SU-DHL-6 (cell line): ENCODE data around the gene HEATR3.

ENCODE experiments used
- H2AFZ ChIP-seq: fragments of 200-600 bp; sonication (generic); 2 replicates; pipeline ENCODE4 v1.6.1; 2014; ENCODE audit warnings: low read depth, mild to moderate bottlenecking, moderate library complexity, mixed read lengths, antibody characterized with exemption, low read length; ENCODE audit not compliant: severe bottlenecking
- H3F3A ChIP-seq: fragments of 200-600 bp; shearing (Covaris generic); 2 replicates; pipeline ENCODE4 v1.6.0; 2016; ENCODE audit warnings: antibody characterized with exemption, mild to moderate bottlenecking; ENCODE audit not compliant: insufficient read depth
- H3K27ac ChIP-seq: fragments of 200-600 bp; sonication (generic); 2 replicates; pipeline ENCODE4 v1.5.1; 2016; ENCODE audit warnings: low read depth, mild to moderate bottlenecking, low read length, moderate library complexity, mixed read lengths
- H3K27me3 ChIP-seq: fragments of 200-600 bp; sonication (generic), shearing (Covaris generic); 2 replicates; pipeline ENCODE4 v1.6.0; 2014; ENCODE audit warnings: mild to moderate bottlenecking, low read length
- H3K36me3 ChIP-seq: fragments of 200-600 bp; sonication (generic); 2 replicates; pipeline ENCODE4 v1.6.1; 2014; ENCODE audit warnings: mild to moderate bottlenecking, low read length, mixed read lengths
- H3K4me2 ChIP-seq: fragments of 300-600, 200-600 bp; shearing (Covaris generic), sonication (generic); 2 replicates; pipeline ENCODE4 v1.6.0; 2014; ENCODE audit warnings: low read length, low read depth, mild to moderate bottlenecking; ENCODE audit not compliant: poor library complexity, severe bottlenecking
- H3K4me3 ChIP-seq: fragments of 200-600 bp; sonication (generic); 2 replicates; pipeline ENCODE4 v1.5.1; 2014; ENCODE audit warnings: antibody characterized with exemption, low read length, mild to moderate bottlenecking, mixed read lengths; ENCODE audit not compliant: insufficient read depth, poor library complexity, severe bottlenecking
- H3K79me2 ChIP-seq: fragments of 200-600 bp; sonication (generic); 2 replicates; pipeline ENCODE4 v1.6.1; 2014; ENCODE audit warnings: mild to moderate bottlenecking, low read length, moderate library complexity; ENCODE audit not compliant: insufficient read depth
- H3K9ac ChIP-seq: fragments of 200-600 bp; sonication (generic); 2 replicates; pipeline ENCODE4 v1.7.0; 2014; ENCODE audit warnings: mild to moderate bottlenecking, low read length
- H3K9me2 ChIP-seq: fragments of 200-600 bp; sonication (generic); replicated peaks from 2 replicates; pipeline ENCODE4 v1.6.1; 2014; ENCODE audit warnings: low read length; ENCODE audit not compliant: insufficient read depth
- H3K9me3 ChIP-seq: fragments of 200-600 bp; sonication (generic); 2 replicates; pipeline ENCODE4 v1.6.1; 2014; ENCODE audit warnings: low read length, mixed read lengths; ENCODE audit not compliant: insufficient read depth
- H4K20me1 ChIP-seq: fragments of 200-600 bp; sonication (generic); 2 replicates; pipeline ENCODE4 v1.6.1; 2014; ENCODE audit warnings: low read depth, mild to moderate bottlenecking, antibody characterized with exemption, low read length, moderate library complexity, mixed read lengths
- EZH2phosphoT487 ChIP-seq: fragments of 200-600 bp; sonication (generic), shearing (Covaris generic); conservative IDR thresholded peaks from 2 replicates; pipeline ENCODE4 v1.6.1; 2018; ENCODE audit warnings: mild to moderate bottlenecking, antibody characterized with exemption, low read length, moderate library complexity, mixed read lengths
- TF ChIP-seq, protein P1 (sequence below): fragments of 200-600 bp; sonication (generic); IDR thresholded peaks from one replicate; pipeline ENCODE4 v1.5.1; 2017; ENCODE audit warnings: antibody characterized with exemption, mild to moderate bottlenecking, low read length, moderate library complexity; ENCODE audit not compliant: insufficient read depth, poor library complexity, severe bottlenecking

HEATR3 gene

DNA sequence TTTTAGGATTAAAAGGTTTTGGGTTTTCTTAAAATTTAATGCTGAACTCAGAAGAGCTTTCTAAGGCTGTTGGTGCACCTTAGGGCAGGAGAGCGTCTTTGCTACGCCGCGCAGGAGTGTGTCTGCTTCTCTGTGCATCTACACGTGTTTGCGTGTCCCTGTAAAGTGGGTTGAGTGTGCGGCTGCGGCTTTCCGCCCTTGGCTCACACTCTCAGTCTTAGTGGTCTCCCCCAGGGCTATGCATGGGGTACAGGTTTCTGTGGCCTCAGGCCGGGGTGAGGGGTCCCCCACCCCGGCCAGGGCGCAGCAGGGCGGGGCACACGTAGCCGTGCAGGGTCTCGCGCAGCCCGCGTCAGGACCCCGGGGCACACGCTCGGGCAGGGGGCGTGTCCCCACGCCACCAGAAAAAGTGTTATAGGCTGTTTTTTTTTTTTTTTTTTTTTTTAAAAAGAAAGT lies 86.6 kb downstream of the HEATR3 start:
- H3K27me3 ChIP-seq = no peaks in the 10 kb centered on the region
- H3F3A ChIP-seq = peaks cover 20% of the 10 kb centered on the region; the same call in 1 of the 2 replicates
- H4K20me1 ChIP-seq = peaks cover 6% of the 10 kb centered on the region; the same call in 1 of the 2 replicates
- H3K27ac ChIP-seq = peak overlapping the region; percentile 80
- H3K9me3 ChIP-seq = no peaks in the 10 kb centered on the region
- H3K79me2 ChIP-seq = peaks cover 33% of the 10 kb centered on the region
- H3K9ac ChIP-seq = peak overlapping the region; percentile 69
- no peaks in the 10 kb centered on the region; the same call in 1 of the 2 replicates for H3K36me3 ChIP-seq
- H2AFZ ChIP-seq = peak overlapping the region; percentile 95
- TF ChIP-seq, protein P1, sequence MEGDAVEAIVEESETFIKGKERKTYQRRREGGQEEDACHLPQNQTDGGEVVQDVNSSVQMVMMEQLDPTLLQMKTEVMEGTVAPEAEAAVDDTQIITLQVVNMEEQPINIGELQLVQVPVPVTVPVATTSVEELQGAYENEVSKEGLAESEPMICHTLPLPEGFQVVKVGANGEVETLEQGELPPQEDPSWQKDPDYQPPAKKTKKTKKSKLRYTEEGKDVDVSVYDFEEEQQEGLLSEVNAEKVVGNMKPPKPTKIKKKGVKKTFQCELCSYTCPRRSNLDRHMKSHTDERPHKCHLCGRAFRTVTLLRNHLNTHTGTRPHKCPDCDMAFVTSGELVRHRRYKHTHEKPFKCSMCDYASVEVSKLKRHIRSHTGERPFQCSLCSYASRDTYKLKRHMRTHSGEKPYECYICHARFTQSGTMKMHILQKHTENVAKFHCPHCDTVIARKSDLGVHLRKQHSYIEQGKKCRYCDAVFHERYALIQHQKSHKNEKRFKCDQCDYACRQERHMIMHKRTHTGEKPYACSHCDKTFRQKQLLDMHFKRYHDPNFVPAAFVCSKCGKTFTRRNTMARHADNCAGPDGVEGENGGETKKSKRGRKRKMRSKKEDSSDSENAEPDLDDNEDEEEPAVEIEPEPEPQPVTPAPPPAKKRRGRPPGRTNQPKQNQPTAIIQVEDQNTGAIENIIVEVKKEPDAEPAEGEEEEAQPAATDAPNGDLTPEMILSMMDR = no peak
- TF ChIP-seq EZH2phosphoT487 = no peak
- no peaks in the 10 kb centered on the region for H3K9me2 ChIP-seq
- peak overlapping the region; percentile 77 for H3K4me2 ChIP-seq
- H3K4me3 ChIP-seq = peak overlapping the region; percentile 89

DNA sequence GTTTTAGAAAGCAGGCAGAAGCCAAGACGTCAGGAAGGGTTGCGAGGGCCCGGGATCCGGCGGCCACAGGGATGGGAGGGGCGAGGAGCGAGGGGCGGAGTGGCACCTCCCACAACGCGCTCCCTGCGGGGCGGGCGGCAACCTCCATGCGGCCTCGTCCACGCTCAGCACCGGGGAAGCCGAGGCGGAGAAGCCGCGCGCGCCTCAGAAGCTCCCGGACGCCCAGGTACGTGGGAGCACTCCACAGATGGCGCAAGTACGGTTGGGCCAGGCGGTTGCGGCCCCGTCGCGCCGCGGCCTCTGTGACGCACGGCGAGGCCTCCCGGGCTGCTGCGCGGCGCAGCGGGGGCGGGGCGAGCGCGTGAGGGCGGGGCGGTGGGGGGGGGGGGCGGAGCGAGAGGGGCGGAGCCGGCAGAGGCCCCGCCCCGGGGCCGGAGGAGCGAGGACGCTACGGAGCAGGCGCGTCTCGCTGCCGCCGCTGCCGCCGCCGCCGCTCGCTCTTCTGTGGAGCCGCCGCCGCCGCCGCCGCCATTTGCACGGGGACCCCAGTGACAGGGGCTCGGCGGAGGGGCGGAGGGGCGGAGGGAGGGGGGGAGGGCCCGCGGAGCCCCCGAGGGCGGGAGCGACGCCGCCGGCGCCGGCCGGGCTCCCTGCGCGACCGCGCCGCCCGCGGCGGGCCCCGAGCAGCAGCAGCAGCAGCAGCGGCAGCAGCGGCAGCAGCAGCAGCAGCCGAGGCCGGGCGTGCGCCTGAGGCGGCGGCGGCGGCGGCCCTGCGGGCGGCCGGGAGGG lies 87.2 kb downstream of the HEATR3 start, which contains the start of gene TENT4B:
TENT4B (plus strand) TSS at position 500 of the 789 bp plus-strand sequence. CDS start 316 bp downstream, outside the sequence.
- Histone ChIP-seq H3K4me2 (peak within 1 kb of the TSS; percentile 77), H3K9me3 (no peaks in the 10 kb centered on the region), H3K4me3 (peak within 1 kb of the TSS; percentile 89), H3K9ac (peak within 1 kb of the TSS; percentile 69), H3K27ac (peak within 1 kb of the TSS; percentile 80), H3K9me2 (no peaks in the 10 kb centered on the region), H3K27me3 (no peaks in the 10 kb centered on the region), H4K20me1 (peaks cover 6% of the 10 kb centered on the region; the same call in 1 of the 2 replicates), H3K36me3 (no peaks in the 10 kb centered on the region; the same call in 1 of the 2 replicates), H2AFZ (peak within 1 kb of the TSS; percentile 95), H3K79me2 (peaks cover 36% of the 10 kb centered on the region), H3F3A (peaks cover 20% of the 10 kb centered on the region; the same call in 1 of the 2 replicates)
- TF ChIP-seq, protein P1 = no peak
- TF ChIP-seq EZH2phosphoT487 = no peak

DNA sequence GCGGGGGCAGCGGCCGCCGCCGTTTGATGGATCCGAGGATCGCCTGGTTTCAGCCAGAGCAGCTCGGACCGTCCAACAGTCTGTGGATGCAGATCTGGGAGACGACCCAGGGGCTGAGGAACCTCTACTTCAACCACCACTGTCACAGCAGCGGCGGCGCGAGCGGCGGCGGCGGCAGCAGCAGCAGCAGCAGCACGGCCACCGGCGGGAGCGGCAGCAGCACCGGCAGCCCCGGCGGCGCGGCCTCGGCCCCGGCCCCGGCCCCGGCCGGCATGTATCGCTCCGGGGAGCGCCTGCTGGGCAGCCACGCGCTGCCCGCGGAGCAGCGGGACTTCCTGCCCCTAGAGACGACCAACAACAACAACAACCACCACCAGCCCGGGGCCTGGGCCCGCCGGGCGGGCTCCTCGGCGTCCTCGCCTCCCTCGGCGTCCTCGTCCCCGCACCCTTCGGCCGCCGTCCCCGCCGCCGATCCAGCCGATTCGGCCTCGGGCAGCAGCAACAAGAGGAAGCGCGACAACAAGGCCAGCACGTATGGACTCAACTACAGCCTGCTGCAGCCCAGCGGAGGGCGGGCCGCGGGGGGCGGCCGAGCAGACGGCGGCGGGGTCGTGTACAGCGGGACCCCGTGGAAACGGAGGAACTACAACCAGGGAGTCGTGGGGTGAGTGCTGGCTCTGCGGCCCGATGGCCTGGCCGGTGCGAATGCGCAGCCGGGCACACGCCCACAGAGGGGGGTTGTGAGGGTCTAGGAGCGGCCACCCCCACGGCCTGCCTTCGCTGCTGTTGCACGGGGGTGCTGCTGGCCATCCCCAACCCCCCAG lies 88.0 kb downstream of the HEATR3 start:
- Histone ChIP-seq H3K36me3 (no peaks in the 10 kb centered on the region; the same call in 1 of the 2 replicates), H3K4me3 (peak overlapping the region; percentile 79), H3K79me2 (peaks cover 36% of the 10 kb centered on the region), H3F3A (peaks cover 20% of the 10 kb centered on the region; the same call in 1 of the 2 replicates), H3K9me2 (no peaks in the 10 kb centered on the region), H4K20me1 (peaks cover 6% of the 10 kb centered on the region; the same call in 1 of the 2 replicates), H3K9me3 (no peaks in the 10 kb centered on the region), H2AFZ (no peak overlapping the region), H3K27ac (no peak overlapping the region), H3K9ac (peak overlapping the region; percentile 68), H3K4me2 (peak overlapping the region; percentile 67), H3K27me3 (no peaks in the 10 kb centered on the region)
- TF ChIP-seq EZH2phosphoT487 = no peak
